NCI-H1417 (cell line): ENCODE data around the gene LRRFIP1.
"Not testable (repeated sequence)": the region's sequence is repeated elsewhere in the genome, so short reads cannot be mapped to it uniquely, and the experiment has no call there.

Experiments
- DNase-seq, 3 experiments: peaks; one replicate each; lab custom pipeline; 2025; lab: John Stamatoyannopoulos, UW

LRRFIP1 gene

GRCh38 chr2:237685408-237685807, 58.0 kb downstream of the LRRFIP1 start:
- DNase-seq, result peak in 1 of 3 experiments; percentile 28

GRCh38 chr2:237686659-237687136, 59.3 kb downstream of the LRRFIP1 start:
- no peak for DNase-seq

DNA sequence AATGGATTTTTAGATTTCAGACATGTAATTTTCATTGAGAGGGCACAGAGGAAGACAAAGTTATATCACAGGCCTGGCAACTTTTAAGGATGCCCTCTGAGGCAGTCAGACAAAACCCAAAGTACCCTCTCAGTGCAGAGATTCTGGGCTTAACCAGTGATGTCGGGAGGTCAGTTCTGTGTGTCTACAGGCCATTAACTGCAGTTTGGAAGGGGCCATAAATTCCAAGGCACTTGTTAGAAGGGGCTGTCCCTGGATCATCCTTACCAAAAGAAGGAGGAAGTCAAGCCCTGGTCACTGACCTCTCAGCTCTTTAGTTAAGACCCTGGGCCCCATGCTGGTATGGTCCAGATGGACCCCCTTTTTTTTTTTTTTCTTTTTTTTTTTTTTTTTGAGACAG, 60.7 kb downstream of the LRRFIP1 start:
- DNase-seq, result no peak

DNA sequence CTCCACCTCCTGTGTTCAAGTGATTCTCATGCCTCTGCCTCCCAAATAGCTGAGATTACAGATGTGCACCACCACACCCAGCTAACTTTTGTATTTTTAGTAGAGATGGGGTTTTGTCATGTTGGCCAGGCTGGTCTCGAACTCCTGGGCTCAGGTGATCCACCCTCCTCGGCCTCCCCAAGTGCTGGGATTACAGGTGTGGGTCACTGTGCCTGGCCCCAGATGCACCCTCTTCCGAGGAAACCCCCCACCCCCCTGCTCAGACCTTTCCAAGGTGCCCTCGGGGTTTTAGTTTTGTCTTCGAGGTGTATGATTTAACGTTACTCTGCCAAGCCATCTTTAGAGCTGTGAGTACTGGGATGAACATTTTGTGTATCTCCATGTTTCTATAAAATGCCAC, 61.2 kb downstream of the LRRFIP1 start:
- not testable (repeated sequence) for DNase-seq

GRCh38 chr2:237689336-237690131, 62.1 kb downstream of the LRRFIP1 start:
- DNase-seq, result peak in 1 of 3 experiments; percentile 6

DNA sequence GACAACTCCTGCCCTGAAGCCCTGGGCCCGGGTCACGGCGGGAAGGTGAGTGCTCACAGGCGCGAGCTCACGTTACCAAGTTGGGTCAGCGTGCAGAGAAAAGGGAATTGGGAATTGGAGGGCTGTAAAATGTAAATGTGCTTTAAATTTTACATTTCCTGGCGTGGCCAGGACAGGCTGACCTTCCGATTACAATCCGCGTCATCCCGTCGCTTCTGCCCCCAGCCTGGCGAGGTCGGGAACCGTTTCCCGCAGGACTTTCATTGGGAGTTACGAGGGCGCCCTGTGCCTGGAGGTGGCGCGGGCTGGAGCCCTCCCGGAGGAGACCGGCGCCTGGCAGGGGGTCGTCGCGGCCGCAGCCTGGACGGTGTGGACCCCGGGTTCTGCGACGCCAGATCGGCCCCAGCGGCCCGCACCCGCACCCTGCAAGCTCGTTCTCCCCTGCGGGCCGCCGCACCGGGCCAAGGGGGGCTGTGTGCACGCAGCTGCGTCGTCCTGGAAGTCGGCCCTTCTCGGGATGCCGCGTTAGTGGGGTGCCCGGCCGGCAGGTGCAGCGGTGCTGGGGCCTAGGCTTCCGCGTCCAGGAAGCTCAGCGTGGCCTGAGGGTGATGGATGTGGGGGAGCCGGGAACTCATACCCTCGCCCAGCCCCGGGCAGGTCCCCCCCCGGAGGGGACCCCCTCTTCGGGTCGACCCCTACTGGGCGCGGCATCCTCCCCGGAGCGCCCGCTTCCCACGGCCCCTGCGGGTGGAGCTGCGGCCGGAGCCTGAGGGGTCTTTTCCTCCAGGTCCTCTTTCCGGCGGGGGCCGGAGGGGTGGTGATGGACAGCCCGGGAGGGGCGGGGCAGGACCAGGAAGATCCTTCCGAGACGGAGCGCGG, 63.9 kb downstream of the LRRFIP1 start:
- peak in 2 of 3 experiments; percentile 85 to 87 for DNase-seq

- DNase-seq, result peak; percentile 90 to 96 (median 91)
These were observed 64.7 kb downstream of the LRRFIP1 start for GRCh38 chr2:237691908-237692600.

DNA sequence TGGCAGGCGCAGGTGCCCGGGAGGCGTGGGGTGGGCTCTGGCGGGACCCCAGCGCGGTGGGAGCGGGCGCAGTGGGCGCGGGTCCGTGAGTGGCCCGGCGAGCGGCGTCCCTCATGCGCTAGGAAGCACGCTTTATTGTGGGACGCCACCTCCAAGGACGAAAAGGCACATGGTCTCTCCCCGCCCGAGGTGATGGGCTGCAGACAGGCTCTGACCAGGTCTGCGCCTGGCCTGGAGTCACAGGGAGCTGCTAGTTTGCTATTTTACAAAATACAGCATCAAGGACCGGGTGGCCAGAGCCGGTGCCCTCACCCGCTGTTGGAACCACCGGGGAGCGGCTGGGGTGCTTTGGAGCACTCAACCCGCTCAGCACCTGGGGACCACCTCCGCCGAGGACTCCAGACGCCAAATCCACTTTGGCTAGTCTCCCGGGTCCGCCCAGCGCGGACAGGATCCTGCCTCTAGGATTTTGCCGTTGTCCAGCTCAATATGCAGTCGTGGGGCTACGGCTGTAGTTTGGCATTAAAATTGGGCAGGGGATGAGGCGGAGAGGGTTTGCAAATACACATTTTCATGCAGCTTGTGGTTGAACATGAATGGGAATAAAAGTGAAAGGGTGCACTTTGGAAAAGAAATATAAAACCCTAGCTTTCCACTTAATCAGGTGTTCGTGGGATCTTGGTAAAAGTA, 65.4 kb downstream of the LRRFIP1 start:
- DNase-seq, result peak in 2 of 3 experiments; percentile 69 to 76

DNA sequence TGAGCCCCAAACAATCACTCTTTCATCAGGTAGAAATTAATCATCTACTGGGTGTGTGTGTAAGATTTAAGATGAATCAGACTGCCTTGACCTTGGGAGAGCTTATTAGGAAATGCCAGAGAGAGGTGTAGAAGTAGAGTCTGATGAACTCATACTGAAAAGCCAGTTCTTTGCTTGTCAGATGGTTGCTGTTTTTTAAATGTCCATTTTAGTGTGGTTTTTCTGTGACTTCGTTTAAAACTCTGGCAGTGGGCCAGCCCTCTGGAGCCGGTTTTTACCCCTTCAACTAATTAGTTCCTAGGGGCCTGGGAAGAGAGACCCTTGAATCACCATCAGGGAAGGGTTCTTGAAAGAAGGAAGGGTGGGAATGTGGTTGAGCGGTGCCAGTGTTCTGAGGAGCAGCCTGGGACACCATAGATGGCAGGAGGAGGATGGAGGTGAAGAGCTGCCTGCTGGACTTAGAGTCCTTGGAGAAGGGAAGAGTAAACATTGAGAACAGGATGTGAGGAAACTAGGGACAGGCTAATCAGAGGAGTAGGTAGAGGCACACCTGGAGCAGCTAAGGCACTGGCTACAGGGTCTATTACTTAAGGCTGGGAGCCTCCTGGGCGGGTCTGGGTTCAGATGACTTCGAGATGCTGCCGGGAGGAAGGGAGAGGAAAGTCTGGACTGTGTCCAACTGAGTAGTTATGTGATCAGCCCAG, 66.1 kb downstream of the LRRFIP1 start:
- peak in 1 of 3 experiments; percentile 64 for DNase-seq

DNA sequence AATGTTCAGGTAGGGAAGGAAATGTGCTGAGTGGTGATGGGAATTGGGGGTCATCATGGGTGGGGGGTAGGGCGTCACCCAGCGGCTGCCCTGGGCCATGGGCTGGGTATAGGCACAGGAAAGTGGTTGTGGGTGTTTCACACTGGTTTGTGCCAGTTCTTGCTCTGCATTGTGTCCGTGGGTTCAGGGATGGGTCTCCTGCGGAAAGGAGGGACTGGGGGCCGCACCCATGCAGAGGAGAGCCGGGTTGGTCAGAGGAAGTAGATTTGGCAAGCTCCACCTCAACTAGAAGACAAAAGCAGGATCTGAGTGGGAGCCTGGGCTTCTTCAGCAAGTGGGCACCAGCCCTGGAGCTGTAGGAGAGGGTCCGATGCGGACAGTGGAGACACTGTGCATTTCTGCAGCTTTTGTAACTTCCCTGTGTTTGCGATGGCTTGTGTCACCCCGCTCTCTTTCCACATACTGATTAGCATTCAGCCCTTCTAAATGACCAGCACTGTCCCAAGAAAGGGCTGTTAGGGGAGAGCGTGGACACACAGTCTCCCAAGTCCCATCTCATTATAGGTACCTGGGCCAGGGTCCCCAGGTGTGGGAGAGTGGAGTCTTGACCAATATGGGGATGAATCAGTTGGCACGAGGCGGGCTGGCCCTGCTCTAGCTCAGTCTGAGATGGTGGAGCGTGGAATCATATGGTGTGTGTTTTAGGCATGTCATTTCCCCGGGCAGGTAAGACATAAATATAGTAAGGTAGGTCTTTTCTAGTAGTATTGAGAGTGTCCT, 67.2 kb downstream of the LRRFIP1 start:
- DNase-seq, result no peak

DNA sequence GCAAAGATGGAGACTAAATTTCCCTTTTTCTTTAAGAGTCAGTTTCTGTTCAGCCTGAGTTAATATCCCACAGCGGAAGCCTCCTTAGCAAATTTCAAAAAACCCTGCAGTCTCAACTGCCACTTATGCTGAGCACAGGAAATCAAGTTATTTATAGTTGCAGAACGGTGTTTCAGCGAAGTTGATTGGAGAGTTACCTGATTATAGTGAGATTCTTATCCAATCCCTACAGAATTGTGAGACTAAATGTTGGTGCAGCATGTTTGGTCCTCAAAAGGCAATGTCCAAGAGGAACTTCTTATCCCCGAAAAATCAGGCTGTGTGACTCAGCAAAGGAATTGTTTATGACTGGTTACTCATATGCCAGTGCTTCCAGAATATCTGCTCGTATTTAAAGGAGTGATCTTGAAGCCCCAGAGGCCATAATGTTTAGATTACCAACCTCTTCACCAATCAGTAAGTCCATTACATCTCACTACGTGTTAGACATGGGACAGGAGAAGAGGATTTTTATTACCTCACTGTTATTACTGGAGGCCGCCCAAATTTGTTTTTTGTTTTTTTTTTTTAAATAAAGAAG, 67.9 kb downstream of the LRRFIP1 start:
- peak in 1 of 3 experiments; percentile 22 for DNase-seq

GRCh38 chr2:237696461-237696860, 69.1 kb downstream of the LRRFIP1 start:
- DNase-seq, result peak in 1 of 3 experiments; percentile 42

DNA sequence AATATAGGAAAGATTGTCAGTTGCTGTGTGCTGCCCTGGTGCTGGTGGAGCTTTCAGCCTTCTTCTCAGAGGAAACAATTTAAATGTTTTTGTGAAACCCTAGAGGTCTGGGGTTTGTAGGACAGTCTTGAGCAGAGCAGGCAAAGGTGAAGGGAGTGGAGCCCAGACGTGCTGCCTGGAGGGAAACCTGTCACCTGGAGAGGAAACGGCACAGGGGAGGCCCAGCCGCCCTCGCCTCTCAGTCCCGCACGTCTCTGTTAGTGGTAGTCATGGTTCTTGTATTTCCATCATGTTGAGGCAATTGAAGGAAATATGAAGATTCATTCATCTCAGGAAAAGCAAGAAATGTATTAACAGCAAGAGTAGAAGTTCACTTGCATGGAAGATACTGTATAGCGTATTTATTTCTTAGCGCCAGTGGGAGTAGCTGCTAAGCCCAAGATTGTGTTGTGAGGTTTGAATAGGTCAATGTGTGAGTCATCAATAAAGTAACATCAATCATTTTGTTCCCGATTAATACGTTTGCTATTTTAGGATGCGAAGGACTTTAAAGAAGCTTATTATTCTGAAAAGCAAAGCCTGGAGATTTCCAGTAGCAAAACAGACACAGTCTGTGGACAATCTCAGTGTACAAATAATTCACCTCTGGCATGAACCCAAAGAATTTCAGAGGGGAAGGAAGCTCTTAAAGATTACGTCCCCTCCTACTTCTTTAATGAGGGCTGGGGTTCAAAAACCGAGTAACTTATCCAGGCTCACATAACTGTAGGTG, 70.4 kb downstream of the LRRFIP1 start:
- peak in 1 of 3 experiments; percentile 11 for DNase-seq

GRCh38 chr2:237698358-237698694, 70.9 kb downstream of the LRRFIP1 start:
- no peak for DNase-seq

DNA sequence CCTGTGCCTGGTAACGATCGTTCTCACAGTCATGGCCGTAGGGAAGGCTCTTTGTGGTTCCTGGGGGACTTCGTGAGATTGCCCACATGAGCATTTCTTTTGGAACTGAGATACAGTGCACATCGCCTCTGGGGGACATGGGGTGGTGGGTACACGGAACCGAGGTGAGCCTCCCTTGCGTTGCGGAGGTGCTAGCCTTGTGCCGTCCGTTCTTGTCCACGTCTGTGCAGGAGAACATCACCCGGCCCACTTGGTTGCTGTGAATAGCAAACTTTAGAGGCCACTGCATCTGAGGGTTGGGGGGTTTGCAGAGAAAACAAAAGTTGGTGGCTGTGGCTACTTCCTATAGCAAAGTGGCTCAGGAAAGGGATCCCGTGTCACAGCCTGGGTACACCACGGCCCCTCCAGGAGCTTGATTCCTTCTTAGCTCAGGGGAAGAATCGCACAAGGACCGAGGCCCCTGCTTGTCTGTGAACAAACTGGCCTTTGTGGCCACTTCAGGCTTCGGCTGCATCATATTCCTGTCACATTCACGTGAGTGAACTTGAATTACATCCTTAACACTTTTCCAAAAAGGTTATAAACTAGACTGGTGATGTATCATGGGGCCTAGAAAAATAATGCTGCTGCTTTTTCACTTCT, 72.6 kb downstream of the LRRFIP1 start:
- peak in 1 of 3 experiments; percentile 73 for DNase-seq

DNA sequence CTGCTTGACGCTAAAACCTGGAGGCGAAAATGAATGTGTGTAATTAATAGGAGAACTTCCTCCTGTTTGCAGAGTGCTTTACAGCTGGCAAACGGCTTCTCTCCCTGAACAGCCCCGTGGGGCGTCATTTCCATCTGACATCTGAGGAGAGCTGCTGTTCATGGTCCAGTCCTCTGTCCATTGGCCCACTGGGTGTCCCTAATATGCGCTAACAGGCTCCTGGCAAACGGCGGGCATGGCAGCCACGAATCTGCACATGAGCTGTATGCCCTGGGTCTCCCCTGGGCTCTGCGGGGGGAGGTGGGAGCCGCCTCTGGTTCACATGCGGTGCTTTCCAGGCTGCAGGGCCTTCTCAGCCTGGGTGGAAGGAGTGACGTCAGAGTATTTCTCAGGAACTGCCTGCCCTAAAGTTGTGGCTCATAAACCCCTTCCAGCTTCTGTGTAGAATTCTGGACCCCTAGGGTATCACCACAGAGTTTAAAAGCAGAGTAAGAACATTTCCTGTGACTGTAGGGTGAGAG, 73.2 kb downstream of the LRRFIP1 start:
- peak in 2 of 3 experiments; percentile 86 to 97 for DNase-seq

DNA sequence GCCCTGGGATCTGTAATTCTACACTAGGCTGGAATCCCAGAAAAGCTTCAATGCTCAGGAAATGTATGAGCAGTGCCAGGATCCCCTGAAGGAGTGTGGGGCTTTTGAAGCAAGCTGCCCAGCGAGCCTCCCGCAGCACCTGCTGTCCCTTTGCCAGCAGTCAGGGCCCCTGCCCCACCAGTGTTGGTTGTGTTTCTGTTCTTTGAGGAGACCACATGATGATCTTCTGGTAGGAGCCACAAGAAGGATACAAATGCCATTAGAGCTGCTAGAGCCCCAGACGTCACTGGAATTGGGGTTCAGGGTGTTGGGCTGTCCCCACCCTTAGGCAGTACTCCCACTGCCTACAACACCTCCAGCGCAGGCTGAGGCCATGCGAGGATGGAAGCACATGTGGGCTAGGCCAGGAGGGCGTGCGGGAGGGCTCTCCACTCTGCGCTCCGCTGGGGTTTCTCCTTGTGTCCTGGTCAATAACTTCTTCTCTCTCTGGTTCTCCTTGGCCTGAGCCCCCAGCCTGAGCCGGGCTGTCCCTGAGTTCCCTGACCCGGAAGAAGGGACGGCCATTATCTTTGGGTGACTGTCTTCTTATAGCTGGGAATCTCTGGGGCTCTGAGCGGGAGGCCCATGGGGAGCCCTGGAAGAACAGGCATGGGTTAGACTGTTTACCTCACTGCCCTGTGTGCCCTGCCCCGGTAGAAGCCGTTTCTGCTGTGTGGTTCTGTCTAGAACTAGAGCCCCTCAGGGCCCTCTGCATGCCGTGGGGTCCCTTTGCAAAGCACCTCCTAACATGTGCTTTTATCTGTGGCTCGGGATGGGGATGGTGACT, 73.9 kb downstream of the LRRFIP1 start:
- no peak for DNase-seq
